Activated CD8-positive, alpha-beta memory T cell treated with anti-CD3 and anti-CD28 coated beads for 48 hours (primary cell): ENCODE measurements around the gene ACER1.
"Not testable (repeated sequence)": the region's sequence is repeated elsewhere in the genome, so short reads cannot be mapped to it uniquely, and the experiment has no call there.

Source experiments
- DNase-seq, 3 experiments: peaks; one replicate each; pipeline ENCODE4 v3.0.0-alpha.2; 2020; ENCODE audit warnings: low read depth in 2 of 3, low spot score in 2 of 3

Gene ACER1

GRCh38 chr19:6333439-6333838 lies at the start of gene ACER1:
Gene ACER1 (minus strand): TSS chr19:6333612. CDS start chr19:6333551, 61 bp downstream.
- DNase-seq = no peak

- DNase-seq = no peak
These were observed 49.8 kb upstream of the ACER1 start for GRCh38 chr19:6383188-6383587.

GRCh38 chr19:6381030-6381750 lies 47.8 kb upstream of the ACER1 start:
- no peak for DNase-seq

- DNase-seq = no peak
These were observed 46.3 kb upstream of the ACER1 start for GRCh38 chr19:6379744-6380143.

GRCh38 chr19:6378486-6378885 lies 45.1 kb upstream of the ACER1 start:
- DNase-seq = no peak

GRCh38 chr19:6378041-6378440 lies 44.6 kb upstream of the ACER1 start:
- no peak for DNase-seq

- DNase-seq = no peak
These were observed 43.2 kb upstream of the ACER1 start for GRCh38 chr19:6376512-6377190.

GRCh38 chr19:6375411-6376010 lies 42.1 kb upstream of the ACER1 start, which contains the start of gene PSPN:
Gene PSPN (minus strand): TSS chr19:6375933. CDS start chr19:6375849, 84 bp downstream.
- DNase-seq = no peak

GRCh38 chr19:6374711-6375410 lies 41.4 kb upstream of the ACER1 start:
- DNase-seq = no peak

GRCh38 chr19:6374161-6374709 lies 40.8 kb upstream of the ACER1 start:
- no peak for DNase-seq

GRCh38 chr19:6373813-6374108 lies 40.3 kb upstream of the ACER1 start:
- DNase-seq = no peak

GRCh38 chr19:6373096-6373812 lies 39.8 kb upstream of the ACER1 start:
- peak; percentile 94 to 98 (median 97) for DNase-seq

- DNase-seq = peak; percentile 78 to 86 (median 79)
These were observed 39.2 kb upstream of the ACER1 start, which contains the start of gene ALKBH7 for GRCh38 chr19:6372594-6373095. Gene ALKBH7 (plus strand): TSS chr19:6372794. CDS start chr19:6372821, 27 bp downstream.

- DNase-seq = no peak
These were observed 30.9 kb upstream of the ACER1 start for GRCh38 chr19:6364353-6364752.

GRCh38 chr19:6362351-6362801 lies 29.0 kb upstream of the ACER1 start:
- DNase-seq = no peak

GRCh38 chr19:6362027-6362350 lies 28.6 kb upstream of the ACER1 start:
- DNase-seq = peak in 1 of 3 experiments; percentile 19

GRCh38 chr19:6360857-6361216 lies 27.4 kb upstream of the ACER1 start:
- not testable (repeated sequence) for DNase-seq

- DNase-seq = not testable (repeated sequence)
These were observed 27.0 kb upstream of the ACER1 start for GRCh38 chr19:6360445-6360844.

- no peak for DNase-seq
These were observed 26.3 kb upstream of the ACER1 start for GRCh38 chr19:6359568-6360341.

- no peak for DNase-seq
These were observed 24.6 kb upstream of the ACER1 start for GRCh38 chr19:6358003-6358402.
